ENCODE measurements around the gene TMOD1. TPM values are rescaled to one million over a fixed set of nuclear protein-coding genes. Genes with fewer than 3 reads are reported as not detected.

The TMOD1 gene
- total and polyA plus RNA-seq, 9 of the 15 experiments (the other 6 are each of a cell fraction or from before 2014, with no cell fraction given), result 7.1 to 41.2 (median 14.2) TPM

- Histone ChIP-seq H3K36me3 (ENCODE audit: control insufficient read depth, insufficient read depth, low read length) (peaks cover 81% of the 10 kb centered on the region), H3K27me3 (ENCODE audit: control insufficient read depth in 2 of 2, insufficient read depth in 2 of 2, low read length in 2 of 2) (no peaks in the 10 kb centered on the region), H2AFZ (ENCODE audit: low read depth, low read length) (no peak overlapping the region), H3K4me3 (no peak overlapping the region), H3K79me2 (ENCODE audit: control insufficient read depth, insufficient read depth, low read length) (no peaks in the 10 kb centered on the region), H3K4me1 (replicated peaks in 1 of 2; ENCODE audit: control insufficient read depth in 2 of 2, insufficient read depth in 2 of 2, low read length in 2 of 2) (peaks cover 0 to 6% of the 10 kb centered on the region in 2 experiments; a peak in 3 of 5 replicates), H3K4me2 (ENCODE audit: insufficient read depth, low read length) (no peak overlapping the region), H3K9me1 (ENCODE audit: control insufficient read depth, insufficient read depth, low read length) (peaks cover 3% of the 10 kb centered on the region), H3K9ac (ENCODE audit: insufficient read depth in 1 of 2, low read depth in 2 of 2, low read length in 2 of 2) (no peak overlapping the region), H4K20me1 (replicated peaks; ENCODE audit: control insufficient read depth, insufficient read depth, low read length) (no peaks in the 10 kb centered on the region), H3K9me3 (replicated peaks; ENCODE audit: control insufficient read depth, insufficient read depth, low read depth, low read length) (no peaks in the 10 kb centered on the region), H3K27ac (ENCODE audit: extremely low read depth, low read depth, low read length) (no peak overlapping the region)
- POLR2A ChIA-PET, result interaction anchor here (1.0 to 1.5 kb wide), 3 partner anchors 9 to 138 kb away, joined by 3 to 5 read pairs (median 4); no protein-coding TSS in a partner anchor
- 82% methylated on average over 7 of the region's 7 CpGs for WGBS (ENCODE audit: insufficient coverage, low coverage, missing lambda C conversion rate)
- ATAC-seq (no peak), FAIRE-seq (no peak), DNase-seq (ENCODE audit: extremely low read depth in 1 of 4, low spot score in 3 of 4) (no peak)
- no TSS peak for BruUV-seq (replicated peaks)
- TF ChIP-seq POLR2AphosphoS5 (IDR thresholded peaks at IDR 0.05; ENCODE audit: control insufficient read depth, insufficient read depth, low read depth, low read length), result 0 out of 2 replicates have a peak, but pooled peaks have one; percentile 13
- no peak for TF ChIP-seq ZEB2 (IDR thresholded peaks at IDR 0.05)
- CTCF ChIA-PET (ENCODE audit: low intra/inter-chr PET ratio), result no interaction called here
- in situ Hi-C loops (cut with MboI) (loop anchor here (5.0 to 10.0 kb wide), 2 partner anchors 134 to 747 kb away; partner anchors contain the start of gene ZNF782), intact Hi-C loops (cut with micrococcal nuclease) (no loop called here)
Measured at GRCh38 chr9:97601228-97601898, 99.9 kb downstream of the TMOD1 start.

GRCh38 chr9:97602430-97602829 lies 101.0 kb downstream of the TMOD1 start:
- DNase-seq (ENCODE audit: extremely low read depth in 1 of 4, low spot score in 3 of 4) (no peak), ATAC-seq (no peak), FAIRE-seq (no peak)
- H4K20me1 ChIP-seq (replicated peaks; ENCODE audit: control insufficient read depth, insufficient read depth, low read length), result no peaks in the 10 kb centered on the region
- 86% methylated on average over 10 of the region's 10 CpGs for WGBS (ENCODE audit: insufficient coverage, low coverage, missing lambda C conversion rate)
- no peak overlapping the region for H3K9ac ChIP-seq (ENCODE audit: insufficient read depth in 1 of 2, low read depth in 2 of 2, low read length in 2 of 2)
- H3K9me1 ChIP-seq (ENCODE audit: control insufficient read depth, insufficient read depth, low read length), result peaks cover 3% of the 10 kb centered on the region
- H3K4me2 ChIP-seq (ENCODE audit: insufficient read depth, low read length), result no peak overlapping the region
- CTCF ChIA-PET (ENCODE audit: low intra/inter-chr PET ratio), result no interaction called here
- no peak overlapping the region for H3K4me3 ChIP-seq
- intact Hi-C loops (cut with micrococcal nuclease) (no loop called here), in situ Hi-C loops (cut with MboI) (loop anchor here (5.0 to 10.0 kb wide), 2 partner anchors 135 to 748 kb away; partner anchors contain the start of gene ZNF782)
- H3K9me3 ChIP-seq (replicated peaks; ENCODE audit: control insufficient read depth, insufficient read depth, low read depth, low read length), result no peaks in the 10 kb centered on the region
- H3K4me1 ChIP-seq (replicated peaks in 1 of 2; ENCODE audit: control insufficient read depth in 2 of 2, insufficient read depth in 2 of 2, low read length in 2 of 2), result peaks cover 0 to 6% of the 10 kb centered on the region in 2 experiments; a peak in 3 of 5 replicates
- no peak overlapping the region for H2AFZ ChIP-seq (ENCODE audit: low read depth, low read length)
- peaks cover 81% of the 10 kb centered on the region for H3K36me3 ChIP-seq (ENCODE audit: control insufficient read depth, insufficient read depth, low read length)
- POLR2A ChIA-PET, result interaction anchor here (1.5 to 1.9 kb wide), 2 partner anchors 10 to 128 kb away, joined by 4 to 6 read pairs; no protein-coding TSS in a partner anchor
- no TSS peak for BruUV-seq (replicated peaks)
- H3K79me2 ChIP-seq (ENCODE audit: control insufficient read depth, insufficient read depth, low read length), result no peaks in the 10 kb centered on the region
- H3K27me3 ChIP-seq (ENCODE audit: control insufficient read depth in 2 of 2, insufficient read depth in 2 of 2, low read length in 2 of 2), result no peaks in the 10 kb centered on the region
- no peak overlapping the region for H3K27ac ChIP-seq (ENCODE audit: extremely low read depth, low read depth, low read length)
- TF ChIP-seq U2AF1 (optimal IDR thresholded peaks at IDR 0.05; ENCODE audit: low read depth, low read length) (no peak), POLR2G (IDR thresholded peaks at IDR 0.05; ENCODE audit: low read depth, low read length) (peak; percentile 53), ESRRA (IDR thresholded peaks at IDR 0.05; ENCODE audit: borderline replicate concordance, low read depth) (no peak), ZNF407 (IDR thresholded peaks at IDR 0.05; ENCODE audit: low read depth) (no peak)

Measured in K562 (cell line).